ENCODE results near the gene SEC16A.
"Not testable (repeated sequence)": the region's sequence is repeated elsewhere in the genome, so short reads cannot be mapped to it uniquely, and the experiment has no call there.

The SEC16A gene

GRCh38 chr9:136419092-136419420 lies 63.8 kb downstream of the SEC16A start:
- DNase-seq (ENCODE audit: low spot score) = no peak

- DNase-seq (ENCODE audit: low spot score) = no peak
Measured at GRCh38 chr9:136418182-136419091, 64.4 kb downstream of the SEC16A start.

- DNase-seq (ENCODE audit: low spot score) = no peak
Measured at GRCh38 chr9:136416914-136417313, 65.9 kb downstream of the SEC16A start.

- no peak for DNase-seq (ENCODE audit: low spot score)
Measured at GRCh38 chr9:136416427-136416826, 66.4 kb downstream of the SEC16A start.

GRCh38 chr9:136412962-136413361 lies 69.9 kb downstream of the SEC16A start:
- DNase-seq (ENCODE audit: low spot score) = no peak

- DNase-seq (ENCODE audit: low spot score) = no peak
Measured at GRCh38 chr9:136411378-136411777, 71.5 kb downstream of the SEC16A start.

- DNase-seq (ENCODE audit: low spot score) = peak; percentile 96
Measured at GRCh38 chr9:136410500-136411287, 72.1 kb downstream of the SEC16A start, which contains the start of the genes ENTR1 and PMPCA. TSS of gene ENTR1 (minus strand) at chr9:136410614. CDS start at chr9:136410397, 217 bp downstream. TSS of gene PMPCA (plus strand) at chr9:136410658. CDS start at chr9:136410669, 11 bp downstream.

GRCh38 chr9:136409557-136410455 lies 73.0 kb downstream of the SEC16A start:
- DNase-seq (ENCODE audit: low spot score) = no peak

- no peak for DNase-seq (ENCODE audit: low spot score)
Measured at GRCh38 chr9:136407911-136408310, 74.9 kb downstream of the SEC16A start.

GRCh38 chr9:136407061-136407460 lies 75.8 kb downstream of the SEC16A start:
- not testable (repeated sequence) for DNase-seq (ENCODE audit: low spot score)

- not testable (repeated sequence) for DNase-seq (ENCODE audit: low spot score)
Measured at GRCh38 chr9:136405904-136406303, 76.9 kb downstream of the SEC16A start.

- DNase-seq (ENCODE audit: low spot score) = no peak
Measured at GRCh38 chr9:136405481-136405880, 77.4 kb downstream of the SEC16A start.

GRCh38 chr9:136404801-136405136 lies 78.1 kb downstream of the SEC16A start:
- no peak for DNase-seq (ENCODE audit: low spot score)

GRCh38 chr9:136403915-136404800 lies 78.7 kb downstream of the SEC16A start:
- no peak for DNase-seq (ENCODE audit: low spot score)

- DNase-seq (ENCODE audit: low spot score) = no peak
Measured at GRCh38 chr9:136403538-136403914, 79.3 kb downstream of the SEC16A start.

GRCh38 chr9:136402067-136402466 lies 80.8 kb downstream of the SEC16A start:
- DNase-seq (ENCODE audit: low spot score) = no peak

GRCh38 chr9:136401173-136401922 lies 81.5 kb downstream of the SEC16A start:
- no peak for DNase-seq (ENCODE audit: low spot score)

- DNase-seq (ENCODE audit: low spot score) = peak; percentile 92
Measured at GRCh38 chr9:136400038-136400834, 82.6 kb downstream of the SEC16A start, which contains the start of gene SNAPC4. TSS of gene SNAPC4 (minus strand) at chr9:136400170. CDS start at chr9:136398428, 1,742 bp downstream.

All from left forelimb (tissue), 1 donor.